Heart right ventricle (tissue), 16 donors: ENCODE measurements around the gene GRM5. TPM values are rescaled to one million over a fixed set of nuclear protein-coding genes. Genes with fewer than 3 reads are reported as not detected.
A peak's percentile ranks its signal among the peaks of the same experiment; 100 is the strongest.

ENCODE experiments used
- ATAC-seq, 8 donors: fragments of 200-7000 bp; cut with Tn5 transposase; one replicate each; pipeline ENCODE4 v1.9.1; 2020; ENCODE audit warnings: mild to moderate bottlenecking in 8 of 8, moderate library complexity in 8 of 8, moderate number of reproducible peaks in 1 of 8
- DNase-seq, 2 donors: peaks; one replicate each; pipeline ENCODE4 v3.0.0-alpha.2; 2020
- H3K27ac ChIP-seq, 10 donors: fragments of 200-600 bp; sonication (generic) in 2 of 10; one replicate each; pipeline versions ENCODE4 v1.5.0 to v1.8.0; 2020 to 2022; ENCODE audit warnings: mild to moderate bottlenecking in 3 of 10
- H3K27me3 ChIP-seq, 7 donors: fragments of 200-600 bp; one replicate each; pipeline ENCODE4 v1.8.0; 2021 to 2022; ENCODE audit warnings: mild to moderate bottlenecking in 2 of 7
- H3K36me3 ChIP-seq, 9 donors: fragments of 200-600 bp; sonication (generic) in 1 of 9; one replicate each; pipeline versions ENCODE4 v1.5.0 to v1.8.0; 2020 to 2022; ENCODE audit warnings: mild to moderate bottlenecking in 2 of 9
- H3K4me1 ChIP-seq, 9 donors: fragments of 200-600 bp; sonication (generic) in 1 of 9; one replicate each; pipeline versions ENCODE4 v1.5.0 to v1.8.0; 2020 to 2022; ENCODE audit warnings: mild to moderate bottlenecking in 4 of 9
- H3K4me3 ChIP-seq, 10 donors: fragments of 200-600 bp; sonication (generic) in 2 of 10; one replicate each; pipeline versions ENCODE4 v1.5.0 to v1.8.0; 2020 to 2022; ENCODE audit warnings: mild to moderate bottlenecking in 7 of 10, moderate library complexity in 2 of 10
- H3K9me3 ChIP-seq, 11 donors: fragments of 200-600 bp in 10 of 11; sonication (generic) in 2 of 11; one replicate each; pipeline versions ENCODE4 v1.5.0 to v1.8.0; 2013 to 2022; ENCODE audit warnings: mild to moderate bottlenecking in 2 of 11, control low read depth in 1 of 11, moderate library complexity in 1 of 11
- WGBS, 2 donors: extraction: QIAGEN DNeasy Blood & Tissue Kit; methylation state at CpG; one replicate each; pipeline ENCODE4 v1.1.7; 2013; ENCODE audit warnings: inconsistent platforms in 1 of 2; 5-methylcytosine and 5-hydroxymethylcytosine counted together
- intact Hi-C, 10 donors: fragments of 100-400 bp; cut with DNase I; formaldehyde crosslinking; loops; one replicate each; pipeline versions ENCODE4 v1.11.1 to v1.14.2; 2022
- polyA plus RNA-seq, 2 donors: library from polyadenylated mRNA; stranded (reverse); fragments of 200-250 nt; gene quantifications; one replicate each; pipeline ENCODE4 v1.2.3, GENCODE V29; 2013
- total RNA-seq, 10 donors: library from RNA; stranded (reverse); fragmentation: NEBNext Ultra II Directional in 3 of 10; extraction: Animal tissue kit (Norgen Biotek cat#: 25700) in 3 of 10; gene quantifications; one replicate each; pipeline versions ENCODE4 v1.2.1 to v1.2.4, GENCODE V29; 2021 to 2023
- TF ChIP-seq, protein P1 (sequence below), 9 donors: fragments of 200-600 bp; sonication (generic) in 2 of 9; IDR thresholded peaks; one replicate each; pipeline versions ENCODE4 v1.5.0 to v1.8.0; 2021 to 2022; ENCODE audit warnings: antibody characterized with exemption in 9 of 9, mild to moderate bottlenecking in 5 of 9, moderate library complexity in 1 of 9
- donor health status: Arrhythmogenic right ventricular cardiomyopathy.
- donor health status: ischemic (EF 13 %, LVEDD 7.1; RV severe dilation, severe dysfunction).
- donor health status: healthy with polysubstance abuse.
- donor health status: DM: no; HTN: yes; CAD: no.
- donor health status: DM: no; HTN: no; CAD: no.
- donor health status: ischemic (EF 25% LVEDD 6.9; RV normal size, moderate dysfunction).
- donor health status: ischemic (EF 25% LVEDD 5.7; RV mildly dilated, moderate dysfunction).
- donor health status: healthy.
- donor health status: DM: yes; HTN: yes; CAD: no.
- donor health status: Ischemic cardiomyopathy.
- donor health status: ischemic (EF 35%, LVEDD 5.7; RV mildly dilated, moderate dysfunction).
- donor health status: nonischemic (EF 11% LVEDD 7.7; RV severe dilation, severe dysfunction).
- donor health status: DM: yes; HTN: yes; CAD: no.
- donor health status: PGD.
- donor health status: ischemic (EF 29% LVEDD 5.4; RV normal size, mild dysfunction).
- donor health status: nonischemic (EF 23%, LVEDD 6.1; RV moderate dilation, normal function).

GRM5 gene
- total and polyA plus RNA-seq, 12 donors, result 0.01 to 0.09 (median 0.04) TPM; not detected in 8

DNA sequence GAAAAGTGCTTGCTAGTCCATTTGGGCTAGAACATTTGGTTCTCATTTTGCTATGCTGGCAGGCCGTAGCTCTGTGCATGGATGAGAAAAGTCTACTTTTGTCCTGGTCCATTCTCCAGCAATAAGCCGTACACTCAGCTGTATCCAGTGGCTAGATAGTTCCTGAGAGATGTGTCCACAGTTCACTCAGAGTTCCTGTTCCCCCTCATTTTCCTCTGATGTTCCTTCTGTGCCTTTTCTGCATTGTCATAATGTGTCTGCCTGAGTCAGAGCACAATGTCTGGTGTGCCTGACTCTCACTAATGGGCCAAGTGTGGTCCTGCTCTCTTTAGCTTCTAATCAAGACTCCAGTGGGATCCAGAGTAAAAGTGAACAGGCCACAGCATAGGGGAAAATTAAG lies 512.6 kb downstream of the GRM5 start:
- DNase-seq (no peak), ATAC-seq (no peak)
- 81 to 90% methylated on average over 2 of the region's 2 CpGs for WGBS, 2 donors
- H3K27ac ChIP-seq, result no peak overlapping the region
- TF ChIP-seq, protein P1, sequence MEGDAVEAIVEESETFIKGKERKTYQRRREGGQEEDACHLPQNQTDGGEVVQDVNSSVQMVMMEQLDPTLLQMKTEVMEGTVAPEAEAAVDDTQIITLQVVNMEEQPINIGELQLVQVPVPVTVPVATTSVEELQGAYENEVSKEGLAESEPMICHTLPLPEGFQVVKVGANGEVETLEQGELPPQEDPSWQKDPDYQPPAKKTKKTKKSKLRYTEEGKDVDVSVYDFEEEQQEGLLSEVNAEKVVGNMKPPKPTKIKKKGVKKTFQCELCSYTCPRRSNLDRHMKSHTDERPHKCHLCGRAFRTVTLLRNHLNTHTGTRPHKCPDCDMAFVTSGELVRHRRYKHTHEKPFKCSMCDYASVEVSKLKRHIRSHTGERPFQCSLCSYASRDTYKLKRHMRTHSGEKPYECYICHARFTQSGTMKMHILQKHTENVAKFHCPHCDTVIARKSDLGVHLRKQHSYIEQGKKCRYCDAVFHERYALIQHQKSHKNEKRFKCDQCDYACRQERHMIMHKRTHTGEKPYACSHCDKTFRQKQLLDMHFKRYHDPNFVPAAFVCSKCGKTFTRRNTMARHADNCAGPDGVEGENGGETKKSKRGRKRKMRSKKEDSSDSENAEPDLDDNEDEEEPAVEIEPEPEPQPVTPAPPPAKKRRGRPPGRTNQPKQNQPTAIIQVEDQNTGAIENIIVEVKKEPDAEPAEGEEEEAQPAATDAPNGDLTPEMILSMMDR (IDR thresholded peaks at IDR 0.05), result no peak
- no peaks in the 10 kb centered on the region for H3K9me3 ChIP-seq
- H3K4me3 ChIP-seq, result no peak overlapping the region
- H3K27me3 ChIP-seq, result peaks cover 0 to 8% (median 0%) of the 10 kb centered on the region in 7 donors
- intact Hi-C loops, result loop anchor here in 1 of 10 donors (10.0 kb wide), 1 partner anchor 1058 kb away; no protein-coding TSS in a partner anchor
- H3K36me3 ChIP-seq, result no peaks in the 10 kb centered on the region
- H3K4me1 ChIP-seq, result no peaks in the 10 kb centered on the region

DNA sequence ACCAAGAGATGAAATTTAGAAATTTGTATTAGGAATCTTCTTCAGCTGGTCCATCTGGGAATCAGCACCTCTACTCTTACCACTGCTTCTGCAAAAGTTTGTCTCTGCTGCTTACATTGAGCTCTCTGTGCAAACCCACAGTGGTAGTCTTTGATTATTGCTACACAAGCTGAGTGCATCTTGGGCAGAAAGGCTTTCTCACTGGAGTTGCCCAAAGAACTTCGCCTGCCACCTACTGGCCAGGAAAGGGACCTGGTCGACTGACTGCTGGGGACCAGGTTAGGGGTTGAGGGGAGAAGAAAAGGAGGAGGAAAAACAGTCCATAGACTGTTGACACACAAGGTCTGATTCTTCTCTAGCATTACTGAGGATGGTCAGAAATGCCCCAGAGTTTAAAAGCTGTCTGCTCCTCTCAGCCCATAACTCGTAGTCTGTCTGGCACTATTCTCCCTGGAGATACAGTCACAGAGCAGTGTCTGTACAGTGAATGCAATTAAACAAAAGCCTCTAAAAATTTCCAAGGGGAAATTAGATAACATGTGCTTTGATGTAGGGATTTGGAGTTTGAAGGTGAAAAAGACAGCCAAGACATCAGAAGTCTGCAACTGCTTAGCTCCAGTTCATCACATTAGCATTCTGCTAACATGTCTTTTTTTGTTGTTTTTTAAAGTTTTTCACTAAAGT lies 513.3 kb downstream of the GRM5 start:
- Histone ChIP-seq H3K27ac (no peak overlapping the region), H3K27me3 (peaks cover 0 to 8% (median 0%) of the 10 kb centered on the region in 7 donors), H3K4me1 (no peaks in the 10 kb centered on the region), H3K36me3 (no peaks in the 10 kb centered on the region), H3K9me3 (no peaks in the 10 kb centered on the region), H3K4me3 (no peak overlapping the region)
- DNase-seq (peak in 1 of 2 donors; percentile 14), ATAC-seq (no peak)
- intact Hi-C loops, result loop anchor here in 1 of 10 donors (10.0 kb wide), 1 partner anchor 1058 kb away; no protein-coding TSS in a partner anchor
- TF ChIP-seq, protein P1 (IDR thresholded peaks at IDR 0.05), result peak in 8 of 9 donors; percentile 8 to 66 (median 43)
- WGBS, 2 donors, result 28 to 33% methylated on average over 3 of the region's 3 CpGs

DNA sequence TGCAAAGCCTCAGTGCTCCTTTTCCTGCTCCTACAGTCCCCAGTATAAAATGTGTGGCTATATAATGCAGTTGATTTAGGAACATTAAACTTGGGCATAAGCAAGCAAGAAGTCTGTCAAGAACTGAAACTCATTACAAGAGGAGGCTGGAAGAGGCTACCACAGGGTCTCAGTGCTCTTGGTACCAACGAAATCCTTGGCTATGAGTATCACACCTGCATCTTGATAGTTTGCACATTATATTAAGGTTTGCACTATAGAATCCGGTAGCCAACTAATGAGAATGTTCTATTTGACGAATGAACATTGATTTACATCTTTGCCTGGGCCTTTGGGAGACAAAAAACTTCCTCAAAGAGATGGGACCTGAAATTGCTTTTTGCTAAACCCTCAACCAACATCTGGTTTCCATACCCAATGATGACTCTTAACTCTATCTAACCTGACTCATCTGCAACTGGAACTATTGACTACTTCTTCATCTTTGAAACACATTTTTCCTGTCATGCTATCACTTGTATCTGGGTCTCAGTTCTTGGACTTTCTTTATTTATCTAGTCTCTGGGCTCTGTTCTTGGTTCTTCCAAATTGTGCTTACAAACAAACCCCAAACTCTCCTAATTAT lies 521.0 kb downstream of the GRM5 start:
- intact Hi-C loops, result loop anchor here in 8 of 10 donors (1.0 to 10.0 kb wide), 8 partner anchors 307 to 1190 kb away; no protein-coding TSS in a partner anchor
- no peaks in the 10 kb centered on the region for H3K9me3 ChIP-seq

More for the DNA sequence above, 521.0 kb downstream of the GRM5 start:
- no peak for ATAC-seq
- no peak overlapping the region for H3K27ac ChIP-seq
- no peak for DNase-seq
- 68 to 72% methylated on average over 3 of the region's 3 CpGs for WGBS, 2 donors
- H3K4me1 ChIP-seq, result peaks cover 0 to 7% (median 0%) of the 10 kb centered on the region in 9 donors
- TF ChIP-seq, protein P1 (IDR thresholded peaks at IDR 0.05), result peak in 2 of 9 donors; percentile 8 to 11
- H3K4me3 ChIP-seq, result no peak overlapping the region
- peaks cover 0 to 4% (median 0%) of the 10 kb centered on the region in 7 donors for H3K27me3 ChIP-seq
- H3K36me3 ChIP-seq, result no peaks in the 10 kb centered on the region
